NCI-H2029 treated with DMSO at 0.1 percent for 48 hours (cell line): ENCODE measurements around the gene NBPF3.
"Not testable (repeated sequence)": the region's sequence is repeated elsewhere in the genome, so short reads cannot be mapped to it uniquely, and the experiment has no call there.

Experiments
- DNase-seq: peaks from one replicate; lab custom pipeline; 2025; lab: John Stamatoyannopoulos, UW

Gene NBPF3

DNA sequence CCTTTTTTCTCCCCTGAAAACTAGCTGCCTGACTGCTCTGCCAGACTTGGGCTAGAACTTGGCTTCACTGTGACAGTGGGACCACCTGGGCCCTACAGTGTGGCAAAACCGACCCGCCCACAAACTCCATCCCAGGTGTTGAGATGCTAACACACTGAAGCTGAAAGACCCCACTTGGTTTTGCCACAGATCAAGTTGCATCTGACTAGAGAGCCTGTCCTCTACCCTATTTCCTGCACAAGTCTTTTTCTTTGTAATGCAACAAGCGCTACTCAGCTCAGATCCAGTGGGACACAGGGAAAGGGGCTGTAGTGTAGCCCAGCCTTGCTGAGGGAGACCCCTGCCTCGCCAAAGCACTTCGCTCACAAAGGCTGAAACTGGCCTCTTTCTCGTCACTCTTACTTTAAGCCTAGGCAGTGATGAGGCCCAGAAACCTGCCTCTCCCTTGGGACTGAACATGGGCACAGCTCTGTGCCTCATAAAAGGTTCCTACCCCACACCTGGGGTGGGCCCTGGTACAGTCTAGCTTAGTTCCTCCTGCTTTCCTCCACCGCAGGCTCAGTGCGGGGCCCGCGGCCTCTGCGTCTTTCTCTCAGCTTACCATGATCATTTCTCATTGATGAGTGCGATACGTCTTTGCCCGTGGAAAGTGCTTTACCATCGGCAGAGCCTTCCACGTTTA, 79.0 kb downstream of the NBPF3 start:
- no peak for DNase-seq

DNA sequence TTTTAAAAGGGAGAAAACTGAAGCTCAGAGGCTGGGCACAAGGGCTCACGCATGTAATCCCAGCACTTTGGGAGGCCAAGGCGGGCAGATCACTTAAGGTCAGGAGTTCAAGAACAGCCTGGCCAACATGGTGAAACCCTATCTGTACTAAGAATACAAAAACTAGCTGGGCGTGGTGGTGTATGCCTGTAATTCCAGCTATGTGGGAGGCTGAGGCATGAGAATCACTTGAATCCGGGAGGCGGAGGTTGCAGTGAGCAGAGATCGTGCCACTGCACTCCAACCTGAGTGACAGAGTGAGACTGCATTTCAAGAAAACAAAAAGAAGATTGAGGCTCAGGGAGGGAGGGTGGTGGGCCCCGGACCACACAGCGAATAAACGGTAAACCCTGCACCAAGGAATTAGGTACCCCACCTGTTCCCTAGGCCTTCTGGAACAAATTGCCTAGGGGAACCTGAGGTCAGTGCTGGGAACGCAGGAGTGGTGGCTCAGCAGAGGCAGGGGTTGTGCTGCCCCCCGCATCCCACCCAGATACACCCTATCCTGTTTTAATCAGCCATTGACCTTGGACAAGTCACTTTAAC, 79.6 kb downstream of the NBPF3 start:
- DNase-seq: not testable (repeated sequence)

DNA sequence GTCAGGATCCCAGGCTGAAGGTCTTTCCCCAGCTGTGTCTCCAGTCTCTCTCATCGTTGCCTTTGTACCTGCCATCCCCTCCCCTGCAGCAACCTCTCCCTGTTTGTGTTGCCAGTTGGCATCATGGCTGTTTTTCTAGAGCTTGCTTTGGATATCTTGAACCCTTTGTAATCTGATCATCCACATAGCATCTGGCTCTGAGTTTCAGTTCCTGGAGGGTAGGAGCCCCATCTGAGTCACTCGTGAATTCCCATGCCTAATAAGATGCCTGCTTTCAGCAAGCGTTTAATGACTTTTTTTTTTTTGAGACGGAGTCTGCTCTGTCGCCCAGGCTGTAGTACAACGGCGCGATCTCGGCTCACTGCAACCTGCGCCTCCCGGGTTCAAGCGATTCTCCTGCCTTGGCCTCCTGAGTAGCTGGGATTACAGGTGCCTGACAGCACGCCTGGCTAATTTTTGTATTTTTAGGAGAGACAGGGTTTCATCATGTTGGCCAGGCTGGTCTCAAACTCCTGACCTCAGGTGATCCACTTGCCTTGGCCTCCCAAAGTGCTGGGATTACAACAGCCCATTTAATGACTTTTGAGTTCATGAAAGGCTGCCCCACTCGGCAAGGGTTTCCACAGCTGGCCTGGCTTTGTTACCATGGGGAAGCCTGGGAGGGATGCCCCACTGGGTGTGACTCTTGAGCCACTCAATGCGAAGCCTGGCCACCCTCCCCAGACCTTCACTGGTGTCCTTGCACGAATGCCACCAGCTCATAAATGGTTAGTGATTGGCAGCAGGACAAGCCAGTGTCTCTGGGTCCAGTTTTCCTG, 81.2 kb downstream of the NBPF3 start:
- DNase-seq: peak; percentile 23

DNA sequence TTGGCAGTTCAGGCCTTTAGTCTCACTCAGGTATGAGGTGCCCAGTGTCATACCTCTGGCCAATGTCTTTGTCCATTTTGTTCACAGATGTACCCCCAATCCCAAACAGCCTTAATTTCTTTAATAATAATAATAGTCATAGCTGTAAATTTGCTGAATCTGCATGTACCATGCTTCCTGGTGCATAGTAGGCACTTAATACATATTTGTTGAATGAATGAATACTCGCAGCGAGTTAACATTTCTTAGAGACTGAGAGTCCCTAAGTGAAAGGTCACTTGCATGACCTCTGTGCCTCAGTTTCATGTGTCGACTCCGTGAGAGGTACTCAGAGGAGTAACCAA, 81.8 kb downstream of the NBPF3 start:
- no peak for DNase-seq

DNA sequence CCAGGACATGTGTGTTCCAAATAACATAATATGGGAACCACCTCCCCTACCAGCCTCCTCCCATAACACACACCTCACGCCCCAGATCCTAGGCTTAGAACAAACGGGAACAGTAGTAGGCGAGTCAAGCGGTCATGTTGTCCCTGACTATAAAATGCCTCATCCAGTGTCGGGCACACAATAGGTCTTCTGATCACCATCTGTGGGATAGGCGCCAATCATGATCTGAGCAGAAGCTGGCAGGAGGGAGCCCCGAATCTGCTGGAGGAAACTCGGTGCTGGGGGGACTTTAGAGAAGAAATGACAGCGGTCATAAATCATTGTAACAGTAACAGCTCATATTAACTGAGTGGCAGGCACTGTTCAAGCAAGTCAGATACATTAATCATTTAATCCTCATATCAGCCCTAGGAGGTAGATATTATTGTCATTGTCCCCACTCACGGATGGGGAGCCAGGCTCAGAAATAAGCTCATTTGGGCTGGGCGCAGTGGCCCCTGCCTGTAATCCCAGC, 82.6 kb downstream of the NBPF3 start:
- DNase-seq: no peak

DNA sequence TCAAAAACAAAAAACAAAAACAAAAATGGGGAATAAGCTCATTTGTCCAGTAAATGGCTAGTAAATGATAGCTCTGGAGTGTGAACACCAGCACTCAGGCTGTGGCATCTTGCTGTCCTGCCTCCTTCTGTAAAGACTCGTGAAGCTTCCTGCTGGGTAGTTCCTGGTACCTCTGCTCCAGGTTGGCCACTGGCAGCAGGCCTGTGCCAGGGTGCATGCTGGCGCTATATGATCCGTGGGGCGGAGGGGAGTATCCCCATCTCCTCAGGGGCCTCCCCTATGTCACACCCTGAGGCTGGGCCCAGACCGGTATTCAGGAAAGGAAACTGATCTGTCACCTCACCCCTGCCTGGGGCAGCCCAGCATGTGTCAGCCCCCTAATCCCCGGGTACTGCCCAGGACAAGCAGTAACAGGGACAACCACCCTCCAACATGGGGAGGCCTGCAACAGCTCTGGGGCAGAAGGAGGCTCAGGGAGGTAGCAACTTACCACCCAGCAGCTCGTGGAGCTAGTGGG, 83.4 kb downstream of the NBPF3 start:
- no peak for DNase-seq

DNA sequence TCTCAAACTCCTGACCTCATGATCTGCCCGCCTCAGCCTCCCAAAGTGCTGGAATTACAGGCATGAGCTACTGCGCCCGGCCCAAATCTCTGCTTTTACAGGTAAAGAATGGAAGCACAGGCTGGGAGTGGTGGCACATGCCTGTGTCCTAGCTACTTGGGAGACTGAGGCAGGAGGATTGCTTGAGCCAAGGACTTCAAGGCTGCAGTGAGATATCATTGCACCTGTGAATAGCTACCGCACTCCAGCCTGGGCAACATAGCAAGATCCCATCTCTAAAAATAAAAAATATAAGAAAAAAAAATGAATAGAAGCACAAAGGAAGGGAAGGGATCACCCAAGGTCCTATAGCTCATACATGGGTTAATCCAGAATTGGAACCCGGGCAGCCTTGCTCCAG, 84.3 kb downstream of the NBPF3 start:
- no peak for DNase-seq

DNA sequence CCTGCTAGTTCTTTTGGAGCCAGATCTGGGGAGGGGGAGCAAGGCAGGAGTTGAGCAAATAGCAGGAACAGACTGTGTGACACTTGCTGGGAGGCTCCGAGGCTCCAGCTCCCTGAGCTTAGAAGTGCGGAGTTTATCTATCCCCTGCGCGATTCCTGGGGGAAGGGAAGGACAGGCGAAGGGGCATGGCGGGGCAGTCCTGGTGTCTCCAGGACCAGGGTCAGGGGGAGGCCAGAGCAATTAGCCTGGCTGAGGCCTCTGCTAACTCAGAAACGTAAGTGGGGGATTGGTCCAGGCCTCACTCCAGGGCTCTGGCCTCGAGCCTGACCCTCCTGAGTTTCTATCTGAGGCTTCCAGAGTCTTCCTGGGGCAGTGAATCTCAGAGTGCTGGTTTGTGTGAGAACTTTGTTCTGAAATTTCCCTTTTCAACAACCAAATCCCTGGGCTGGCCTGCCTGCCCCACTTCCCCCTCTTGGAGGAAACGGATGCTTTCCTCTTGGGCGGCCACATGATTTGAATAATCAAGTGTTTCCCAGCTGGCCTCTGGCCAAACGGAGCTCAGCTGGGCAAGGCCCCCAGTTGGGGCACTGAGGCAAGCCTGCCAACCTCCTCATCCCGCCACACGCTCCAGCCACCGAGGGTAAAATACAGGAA, 84.9 kb downstream of the NBPF3 start:
- no peak for DNase-seq

DNA sequence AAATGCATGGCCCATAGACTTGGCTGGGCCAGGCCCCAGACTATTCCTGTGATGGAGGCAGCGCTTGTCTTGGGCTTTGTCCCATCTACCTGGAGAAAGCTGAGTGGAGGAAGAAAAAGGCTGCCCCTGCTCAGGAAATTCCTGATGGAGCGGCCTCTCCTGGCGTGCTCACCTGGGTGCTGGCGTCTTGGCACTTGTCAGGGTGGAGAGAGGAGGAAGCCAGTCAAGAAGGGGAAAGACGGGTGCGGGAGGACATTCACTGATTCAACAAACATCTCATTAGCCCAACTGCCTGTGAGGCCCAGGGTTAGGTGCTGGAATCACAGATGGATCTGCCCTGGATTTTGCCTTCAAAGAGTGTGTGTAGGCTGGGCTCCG, 85.4 kb downstream of the NBPF3 start:
- no peak for DNase-seq

DNA sequence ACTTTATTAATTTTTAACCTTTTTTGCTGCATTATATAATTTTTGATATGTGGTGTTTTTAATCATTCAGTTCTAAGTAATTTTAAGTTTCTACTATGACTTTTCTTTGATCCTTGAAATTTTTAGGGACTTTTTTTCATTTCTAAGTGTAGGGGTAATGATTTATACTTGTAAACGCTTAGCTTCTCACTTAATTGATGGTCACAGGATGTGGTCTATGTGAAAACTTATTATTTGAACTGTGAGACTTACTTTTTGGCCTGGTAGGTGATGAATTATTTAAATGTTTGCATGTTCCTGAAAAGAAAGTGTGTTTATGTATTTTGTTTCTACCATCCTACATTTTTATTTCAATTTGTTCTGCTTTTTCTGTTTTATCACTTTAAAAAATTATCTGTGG, 86.5 kb downstream of the NBPF3 start:
- no peak for DNase-seq

DNA sequence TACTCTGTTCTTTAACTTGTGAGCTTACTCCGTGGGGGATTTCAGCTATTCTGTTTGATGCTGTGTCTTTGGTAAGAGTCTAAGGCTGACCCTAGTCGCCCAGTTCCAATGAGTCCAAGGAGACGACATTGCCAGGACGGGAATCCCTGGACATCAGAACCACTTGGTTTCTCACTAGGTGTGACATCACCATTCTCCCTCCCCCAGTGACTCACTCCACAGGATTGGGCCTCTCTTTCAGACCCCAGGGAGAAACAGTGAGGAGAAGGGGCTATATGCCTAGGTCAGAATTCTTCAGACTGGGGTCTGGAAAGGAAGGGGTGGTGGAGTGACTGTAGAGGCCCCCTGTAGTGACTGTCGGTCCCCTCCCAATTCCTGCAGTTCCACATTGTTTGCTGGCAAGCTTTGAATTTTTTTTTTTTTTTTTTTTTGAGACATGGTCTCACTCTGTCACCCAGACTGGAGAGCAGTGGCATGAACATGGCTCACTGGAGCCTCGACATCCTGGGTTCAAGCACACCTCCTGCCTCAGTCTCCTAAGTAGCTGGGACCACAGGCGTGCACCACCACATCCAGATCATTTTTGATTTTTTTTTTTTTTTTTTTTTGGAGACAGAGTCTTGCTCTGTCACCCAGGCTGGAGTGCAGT, 90.6 kb downstream of the NBPF3 start:
- no peak for DNase-seq

DNA sequence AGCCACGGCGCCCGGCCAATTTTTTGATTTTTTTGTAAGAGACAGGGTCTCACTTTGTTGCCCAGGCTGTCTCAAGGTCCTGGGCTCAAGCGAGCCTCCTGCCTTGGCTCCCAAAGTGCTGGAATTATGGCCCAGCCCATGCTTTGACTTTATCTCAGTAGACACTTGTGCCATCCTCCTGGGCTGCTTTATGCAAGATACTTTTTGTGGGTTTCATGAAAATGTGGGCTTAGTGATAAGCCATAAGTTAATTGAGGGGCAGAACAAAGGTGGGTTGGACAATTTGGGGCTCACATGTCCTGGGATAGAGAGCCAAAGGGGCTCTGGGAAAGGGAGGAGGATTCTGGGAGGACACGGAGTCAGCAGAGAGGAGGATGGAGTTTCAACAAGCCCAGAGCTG, 91.3 kb downstream of the NBPF3 start:
- no peak for DNase-seq

DNA sequence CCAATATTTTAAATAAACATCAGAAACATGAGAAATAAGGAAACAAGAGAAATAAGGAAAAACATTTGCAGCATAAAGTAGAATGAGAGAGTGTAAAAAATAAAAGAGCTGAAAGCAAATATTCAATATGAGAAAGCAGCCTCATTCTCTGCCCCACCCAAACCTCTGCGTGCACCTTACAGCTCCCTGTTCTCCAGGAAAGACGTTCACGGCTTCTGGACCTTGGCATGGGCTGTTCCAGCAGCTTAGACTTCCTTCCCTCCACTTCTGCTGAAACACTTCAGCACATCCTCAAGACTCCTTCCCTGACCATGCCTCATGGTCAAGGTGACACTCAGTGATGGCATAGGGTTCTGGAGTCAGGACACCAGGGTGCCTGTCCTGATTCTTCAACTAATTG, 92.6 kb downstream of the NBPF3 start:
- no peak for DNase-seq

DNA sequence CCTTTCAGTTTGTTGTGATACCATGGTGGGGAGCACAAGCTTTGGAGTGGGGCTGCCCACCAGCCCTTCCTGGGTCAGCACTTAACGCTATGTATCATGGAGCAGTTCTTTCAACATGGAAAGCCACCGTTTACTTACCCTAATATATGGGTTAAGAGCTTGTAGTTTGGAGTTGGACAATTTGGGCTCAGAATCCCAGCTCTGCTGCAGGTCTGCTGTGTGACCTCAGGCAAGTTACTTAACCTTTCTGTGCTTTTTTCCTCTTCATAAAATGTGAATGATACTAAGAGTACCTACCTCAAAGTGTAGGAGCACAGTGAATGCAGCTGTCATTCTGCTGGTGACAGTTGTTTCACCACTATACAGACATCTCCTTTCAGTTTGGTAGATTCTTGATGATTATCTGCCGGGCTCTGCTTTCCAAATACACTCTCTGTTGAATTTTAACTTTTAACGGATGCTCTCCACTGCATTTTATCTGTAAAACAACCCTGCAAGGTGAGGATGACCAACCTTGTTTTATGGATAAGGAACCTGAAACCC, 93.1 kb downstream of the NBPF3 start:
- DNase-seq: no peak

DNA sequence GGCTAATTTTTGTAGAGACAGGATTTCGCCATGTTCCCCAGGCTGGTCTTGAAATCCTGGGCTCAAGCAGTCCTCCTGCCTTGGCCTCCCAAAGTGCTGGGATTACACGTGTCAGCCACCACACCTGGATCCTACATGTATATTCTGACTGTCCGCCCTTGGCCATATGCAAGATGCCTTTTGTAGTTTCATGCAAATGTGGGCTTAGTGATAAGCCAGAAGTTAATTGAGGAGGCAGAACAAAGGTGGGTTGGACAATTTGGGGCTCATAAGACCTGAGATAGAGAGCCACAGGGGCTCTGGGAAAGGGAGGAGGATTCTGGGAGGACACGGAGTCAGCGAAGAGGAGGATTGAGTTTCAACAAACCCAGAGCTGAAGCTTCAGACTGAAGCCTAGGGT, 94.2 kb downstream of the NBPF3 start:
- no peak for DNase-seq
